Prostate gland (tissue), 2 donors: ENCODE results near the gene FBXL19.

Source experiments
- POLR2A ChIP-seq: fragments of 450-650 bp; IDR thresholded peaks from one replicate; pipeline ENCODE4 v1.6.1; 2016; ENCODE audit warnings: antibody characterized with exemption, mild to moderate bottlenecking
- POLR2AphosphoS5 ChIP-seq: sonication (generic); formaldehyde crosslinking; IDR thresholded peaks from one replicate; pipeline ENCODE4 v1.6.1; 2017; ENCODE audit warnings: antibody characterized with exemption
- TF ChIP-seq, protein P1 (sequence below), 4 experiments: fragments of 200-600 bp in 2 of 4; fragments of 450-650 bp in 2 of 4; sonication (generic) in 2 of 4; IDR thresholded peaks; 1 replicate in 3 of 4; 2 replicates in 1 of 4; pipeline ENCODE4 v1.5.1; 2016 to 2019; ENCODE audit warnings: antibody characterized with exemption in 4 of 4, mild to moderate bottlenecking in 2 of 4, moderate library complexity in 2 of 4

GRCh38 chr16:30965436-30965835, 42.1 kb downstream of the FBXL19 start:
- TF ChIP-seq POLR2A (no peak), POLR2AphosphoS5 (no peak)
- TF ChIP-seq, protein P1, sequence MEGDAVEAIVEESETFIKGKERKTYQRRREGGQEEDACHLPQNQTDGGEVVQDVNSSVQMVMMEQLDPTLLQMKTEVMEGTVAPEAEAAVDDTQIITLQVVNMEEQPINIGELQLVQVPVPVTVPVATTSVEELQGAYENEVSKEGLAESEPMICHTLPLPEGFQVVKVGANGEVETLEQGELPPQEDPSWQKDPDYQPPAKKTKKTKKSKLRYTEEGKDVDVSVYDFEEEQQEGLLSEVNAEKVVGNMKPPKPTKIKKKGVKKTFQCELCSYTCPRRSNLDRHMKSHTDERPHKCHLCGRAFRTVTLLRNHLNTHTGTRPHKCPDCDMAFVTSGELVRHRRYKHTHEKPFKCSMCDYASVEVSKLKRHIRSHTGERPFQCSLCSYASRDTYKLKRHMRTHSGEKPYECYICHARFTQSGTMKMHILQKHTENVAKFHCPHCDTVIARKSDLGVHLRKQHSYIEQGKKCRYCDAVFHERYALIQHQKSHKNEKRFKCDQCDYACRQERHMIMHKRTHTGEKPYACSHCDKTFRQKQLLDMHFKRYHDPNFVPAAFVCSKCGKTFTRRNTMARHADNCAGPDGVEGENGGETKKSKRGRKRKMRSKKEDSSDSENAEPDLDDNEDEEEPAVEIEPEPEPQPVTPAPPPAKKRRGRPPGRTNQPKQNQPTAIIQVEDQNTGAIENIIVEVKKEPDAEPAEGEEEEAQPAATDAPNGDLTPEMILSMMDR (IDR thresholded peaks at IDR 0.05) = no peak
